ENCODE measurements around the gene OR2F1. TPM values are rescaled to one million over a fixed set of nuclear protein-coding genes. Genes with fewer than 3 reads are reported as not detected.

The OR2F1 gene
- total RNA-seq, 1 experiment from 2014 or later = not detected

GRCh38 chr7:143988976-143989745 is 34.5 kb downstream of the OR2F1 start:
- intact Hi-C loops (cut with micrococcal nuclease; ENCODE audit: unreplicated experiment) = no loop called here
- Histone ChIP-seq H3K79me2 (ENCODE audit: low read depth) (no peaks in the 10 kb centered on the region), H3K27me3 (ENCODE audit: insufficient read depth, low read depth) (no peaks in the 10 kb centered on the region), H3K27ac (no peak overlapping the region), H4K20me1 (ENCODE audit: insufficient read depth) (no peaks in the 10 kb centered on the region), H3F3A (ENCODE audit: insufficient read depth, low read depth) (no peaks in the 10 kb centered on the region; the same call in 1 of the 2 replicates), H2AFZ (no peak overlapping the region), H3K4me2 (no peak overlapping the region), H3K4me1 (replicated peaks; ENCODE audit: insufficient read depth) (no peaks in the 10 kb centered on the region), H3K9me3 (ENCODE audit: insufficient read depth, low read depth) (no peaks in the 10 kb centered on the region), H3K36me3 (ENCODE audit: low read depth) (no peaks in the 10 kb centered on the region), H3K9me2 (ENCODE audit: insufficient read depth) (no peaks in the 10 kb centered on the region), H3K4me3 (no peak overlapping the region)
- BruUV-seq (replicated peaks) = no TSS peak
- TF ChIP-seq CTCF (conservative IDR thresholded peaks at IDR 0.05) = no peak
- TF ChIP-seq EZH2 (IDR thresholded peaks at IDR 0.05; ENCODE audit: low read depth) = no peak
- no peak for DNase-seq
- CTCF ChIA-PET = no interaction called here
- POLR2A ChIA-PET (ENCODE audit: unreplicated experiment) = no interaction called here

GRCh38 chr7:143992670-143993069 is 38.0 kb downstream of the OR2F1 start:
- Histone ChIP-seq H3K4me3 (no peak overlapping the region), H3K27me3 (ENCODE audit: insufficient read depth, low read depth) (no peaks in the 10 kb centered on the region), H3K27ac (no peak overlapping the region), H3K9me3 (ENCODE audit: insufficient read depth, low read depth) (no peaks in the 10 kb centered on the region), H3F3A (ENCODE audit: insufficient read depth, low read depth) (no peaks in the 10 kb centered on the region; the same call in 1 of the 2 replicates), H3K4me2 (no peak overlapping the region), H3K9me2 (ENCODE audit: insufficient read depth) (no peaks in the 10 kb centered on the region), H3K79me2 (ENCODE audit: low read depth) (no peaks in the 10 kb centered on the region), H2AFZ (no peak overlapping the region), H3K4me1 (replicated peaks; ENCODE audit: insufficient read depth) (no peaks in the 10 kb centered on the region), H4K20me1 (ENCODE audit: insufficient read depth) (no peaks in the 10 kb centered on the region), H3K36me3 (ENCODE audit: low read depth) (no peaks in the 10 kb centered on the region)
- no peak for DNase-seq
- ChIA-PET CTCF (no interaction called here), POLR2A (ENCODE audit: unreplicated experiment) (no interaction called here)
- BruUV-seq (replicated peaks) = no TSS peak
- no peak for TF ChIP-seq CTCF (conservative IDR thresholded peaks at IDR 0.05)
- TF ChIP-seq EZH2 (IDR thresholded peaks at IDR 0.05; ENCODE audit: low read depth) = no peak
- intact Hi-C loops (cut with micrococcal nuclease; ENCODE audit: unreplicated experiment) = loop anchor here (10.0 kb wide), 1 partner anchor 48 kb away; no protein-coding TSS in a partner anchor

- Histone ChIP-seq H3K4me2 (no peak overlapping the region), H3K4me3 (no peak overlapping the region), H3K9me2 (ENCODE audit: insufficient read depth) (no peaks in the 10 kb centered on the region), H3K79me2 (ENCODE audit: low read depth) (no peaks in the 10 kb centered on the region), H2AFZ (no peak overlapping the region), H3K36me3 (ENCODE audit: low read depth) (no peaks in the 10 kb centered on the region), H3K9me3 (ENCODE audit: insufficient read depth, low read depth) (no peaks in the 10 kb centered on the region), H4K20me1 (ENCODE audit: insufficient read depth) (no peaks in the 10 kb centered on the region), H3F3A (ENCODE audit: insufficient read depth, low read depth) (no peaks in the 10 kb centered on the region; the same call in 1 of the 2 replicates), H3K27me3 (ENCODE audit: insufficient read depth, low read depth) (no peaks in the 10 kb centered on the region), H3K27ac (no peak overlapping the region), H3K4me1 (replicated peaks; ENCODE audit: insufficient read depth) (no peaks in the 10 kb centered on the region)
- intact Hi-C loops (cut with micrococcal nuclease; ENCODE audit: unreplicated experiment) = loop anchor here (10.0 kb wide), 1 partner anchor 49 kb away; no protein-coding TSS in a partner anchor
- ChIA-PET CTCF (no interaction called here), POLR2A (ENCODE audit: unreplicated experiment) (no interaction called here)
- no peak for DNase-seq
- BruUV-seq (replicated peaks) = no TSS peak
- TF ChIP-seq EZH2 (IDR thresholded peaks at IDR 0.05; ENCODE audit: low read depth) (no peak), CTCF (conservative IDR thresholded peaks at IDR 0.05) (no peak)
These were observed 39.3 kb downstream of the OR2F1 start for GRCh38 chr7:143993924-143994323.

Measured in PC-9 (cell line).